GM13977 (cell line): ENCODE measurements around the gene KAZN.

ENCODE experiments used
- DNase-seq: peaks from one replicate; pipeline ENCODE4 v3.0.0; 2012; ENCODE audit warnings: low spot score
- CTCF ChIP-seq: IDR thresholded peaks from 2 replicates; pipeline ENCODE4 v1.5.1; 2012; ENCODE audit warnings: mild to moderate bottlenecking, control low read depth; ENCODE audit not compliant: insufficient read depth; ENCODE audit errors: extremely low read depth, missing control alignments
- in situ Hi-C: fragments of 300-500 bp; cut with MboI; formaldehyde crosslinking; loops from one replicate; pipeline ENCODE4 v1.12.0; 2022; ENCODE audit warnings: low sequenced_read_pairs, low pct_unique_long_range_greater_than_20kb, mixed read lengths, inconsistent platforms; ENCODE audit not compliant: unreplicated experiment

KAZN gene

GRCh38 chr1:14756589-14757285 lies 158.3 kb downstream of the KAZN start:
- TF ChIP-seq CTCF, result no peak
- no peak for DNase-seq
- in situ Hi-C loops, result no loop called here

- no peak for TF ChIP-seq CTCF
- no peak for DNase-seq
- in situ Hi-C loops, result no loop called here
Measured at GRCh38 chr1:14757286-14757625, 158.8 kb downstream of the KAZN start.

- in situ Hi-C loops, result no loop called here
- DNase-seq, result no peak
- no peak for TF ChIP-seq CTCF
Measured at GRCh38 chr1:14759042-14759818, 160.7 kb downstream of the KAZN start.

- TF ChIP-seq CTCF, result no peak
- DNase-seq, result no peak
- in situ Hi-C loops, result no loop called here
Measured at GRCh38 chr1:14759843-14760242, 161.4 kb downstream of the KAZN start.

- in situ Hi-C loops, result no loop called here
- no peak for DNase-seq
- TF ChIP-seq CTCF, result no peak
Measured at GRCh38 chr1:14760780-14761179, 162.3 kb downstream of the KAZN start.

- no peak for DNase-seq
- in situ Hi-C loops, result no loop called here
- TF ChIP-seq CTCF, result no peak
Measured at GRCh38 chr1:14761291-14762153, 163.0 kb downstream of the KAZN start.
